ENCODE data around the gene SRSF7.

The SRSF7 gene

DNA sequence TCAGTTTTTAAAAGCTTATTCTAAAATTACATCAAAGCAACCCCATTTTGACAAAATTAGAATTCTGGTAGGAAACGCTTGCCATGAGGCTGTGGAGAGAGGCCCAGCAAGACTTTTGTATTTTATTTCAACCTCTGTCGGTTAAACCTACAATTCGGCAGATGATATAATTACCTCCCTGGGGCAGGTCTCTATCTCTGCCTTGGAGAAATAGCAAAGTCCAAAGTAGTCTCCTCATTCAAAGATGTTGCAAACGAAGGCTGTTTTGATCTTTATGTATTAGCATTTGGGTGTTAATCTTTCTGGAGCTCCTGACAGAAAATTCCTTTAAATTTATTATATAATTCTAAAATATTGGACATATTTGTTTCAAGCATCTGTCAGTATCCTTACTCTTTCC lies 49.6 kb downstream of the SRSF7 start:
- no peak for DNase-seq (ENCODE audit: low read depth in 2 of 2)

DNA sequence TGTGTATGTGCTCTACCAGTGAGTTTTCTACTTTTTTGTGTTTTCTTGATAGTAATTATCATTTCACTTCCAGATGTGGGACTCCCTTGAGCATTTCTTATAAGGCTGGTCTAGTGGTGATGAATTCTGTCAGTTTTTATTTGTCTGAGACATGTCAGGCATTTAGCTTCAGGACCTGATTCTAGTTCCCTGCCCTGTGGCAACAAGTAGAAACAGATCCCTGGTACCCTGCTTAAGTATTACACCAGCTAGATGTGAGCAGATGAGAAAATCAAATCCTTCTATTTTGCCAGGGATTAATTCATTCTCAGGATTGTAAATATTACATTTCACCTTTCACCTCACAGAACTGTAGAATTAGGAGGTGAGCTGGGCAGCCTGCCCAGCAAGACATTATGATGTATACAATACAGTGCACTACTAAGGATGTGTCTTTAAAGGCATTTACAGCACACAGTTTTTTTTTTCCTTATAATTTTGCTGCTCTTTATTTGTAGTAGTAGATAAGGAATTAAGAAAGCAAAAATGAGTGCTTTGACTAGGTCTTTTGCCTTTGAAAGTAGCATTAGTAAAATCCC lies 50.2 kb downstream of the SRSF7 start:
- no peak for DNase-seq (ENCODE audit: low read depth in 2 of 2)

- no peak for DNase-seq (ENCODE audit: low read depth in 2 of 2)
Measured at GRCh38 chr2:38700113-38700785, 50.9 kb downstream of the SRSF7 start.

DNA sequence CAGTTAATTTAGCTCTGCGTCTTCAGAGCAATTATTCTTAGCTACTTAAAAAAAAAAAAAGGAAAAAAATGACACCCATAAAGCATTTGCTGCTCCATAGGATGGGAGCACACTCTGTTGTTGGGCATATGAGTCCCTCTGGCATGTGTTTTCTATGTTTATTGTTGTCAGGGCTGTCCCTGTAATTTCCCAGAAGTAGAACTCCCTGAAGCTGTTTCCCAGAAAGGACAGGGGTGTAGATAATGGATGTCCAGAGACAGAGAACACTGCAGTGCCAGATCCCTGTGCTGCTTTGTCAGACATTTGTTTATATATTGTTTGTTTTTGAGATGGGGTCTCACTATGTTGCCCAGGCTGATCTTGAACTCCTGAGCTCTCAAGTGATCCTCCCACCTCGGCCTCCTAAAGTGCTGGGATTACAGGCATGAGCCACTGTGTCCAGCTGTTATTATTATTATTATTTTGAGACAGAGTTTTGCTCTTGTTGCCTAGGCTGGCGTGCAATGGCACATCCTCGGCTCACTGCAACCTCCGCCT lies 52.6 kb downstream of the SRSF7 start:
- DNase-seq (ENCODE audit: low read depth in 2 of 2) = no peak

- DNase-seq (ENCODE audit: low read depth in 2 of 2) = no peak
Measured at GRCh38 chr2:38697116-38697840, 53.9 kb downstream of the SRSF7 start.

Data from stimulated activated CD8-positive, alpha-beta memory T cell treated with anti-CD3 and anti-CD28 coated beads, Interleukin-15, amount 100 ng/mL, for 4 hours (primary cell).